ENCODE results near the gene BTNL9.
"Not testable (repeated sequence)": the region's sequence is repeated elsewhere in the genome, so short reads cannot be mapped to it uniquely, and the experiment has no call there.

Gene BTNL9

DNA sequence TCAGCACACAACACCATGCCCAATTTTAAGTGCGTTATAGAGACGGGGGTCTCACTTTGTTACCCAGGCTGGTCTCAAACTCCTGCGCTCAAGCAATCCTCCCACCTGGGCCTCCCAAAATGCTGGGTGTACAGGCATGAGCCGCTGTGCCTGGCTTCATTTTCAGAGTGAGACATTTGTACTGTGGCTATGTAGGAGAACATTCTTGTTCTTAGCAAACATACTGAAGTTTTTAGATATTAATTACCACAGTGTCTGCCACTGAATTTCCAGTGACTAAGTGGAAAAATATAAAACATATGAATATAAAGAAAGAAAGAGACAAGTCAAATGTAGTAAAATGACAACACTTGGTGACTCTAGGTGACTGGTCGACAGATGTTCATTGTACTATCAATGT lies 20.9 kb downstream of the BTNL9 start:
- DNase-seq (ENCODE audit: low read depth in 2 of 2) = no peak

DNA sequence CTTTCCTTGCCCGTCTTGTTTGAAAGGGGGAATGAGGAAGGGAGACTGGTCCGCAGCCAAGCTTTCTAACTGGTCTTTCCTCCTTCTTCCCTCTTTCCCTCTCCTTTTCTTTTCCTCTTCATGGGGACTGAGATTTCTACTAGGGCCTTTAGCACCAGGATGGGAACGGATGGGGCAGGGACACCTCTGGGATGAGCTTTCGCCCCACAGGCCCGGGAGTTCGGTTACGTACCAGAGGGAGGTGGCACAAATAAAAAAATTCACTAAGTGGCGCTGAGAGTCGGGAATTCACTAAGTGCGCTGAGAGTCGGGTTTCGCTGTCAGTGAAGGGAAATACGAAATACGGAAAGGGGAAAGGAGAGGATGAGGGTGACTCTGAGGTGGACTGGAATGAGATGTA lies 21.6 kb downstream of the BTNL9 start:
- no peak for DNase-seq (ENCODE audit: low read depth in 2 of 2)

DNA sequence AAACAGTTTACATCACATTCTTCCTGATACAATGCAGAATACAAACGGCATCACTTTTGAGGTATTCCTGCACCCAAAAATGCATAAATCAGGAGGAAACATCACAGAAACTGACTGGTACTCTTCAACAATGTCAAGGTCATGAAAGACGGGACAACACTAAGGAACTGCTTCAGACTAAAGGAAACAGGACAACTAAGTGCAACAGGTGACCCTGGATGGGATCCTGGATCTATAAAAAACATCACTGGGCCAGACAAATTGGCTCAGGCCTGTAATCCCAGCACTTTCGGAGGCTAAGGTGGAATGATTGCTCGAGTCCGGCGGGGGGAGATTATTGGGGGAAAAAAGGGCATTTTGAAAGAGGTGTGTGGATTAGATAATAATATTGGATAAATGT lies 22.6 kb downstream of the BTNL9 start:
- no peak for DNase-seq (ENCODE audit: low read depth in 2 of 2)

DNA sequence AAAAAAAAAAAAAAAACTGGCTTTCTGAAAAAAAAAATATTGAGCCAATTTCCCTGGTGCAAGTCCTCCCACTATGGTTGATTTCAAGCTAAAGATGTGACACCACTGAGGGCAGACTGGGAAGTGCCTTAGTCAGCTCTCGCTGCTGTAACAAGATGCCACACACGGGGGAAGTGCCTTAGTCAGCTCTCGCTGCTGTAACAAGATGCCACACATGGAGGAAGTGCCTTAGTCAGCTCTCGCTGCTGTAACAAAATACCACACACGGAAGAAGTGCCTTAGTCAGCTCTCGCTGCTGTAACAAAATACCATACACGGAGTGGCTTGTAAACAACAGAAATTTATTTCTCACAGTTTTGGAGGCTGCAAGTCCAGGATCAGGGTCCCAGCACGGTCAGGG lies 23.4 kb downstream of the BTNL9 start:
- DNase-seq (ENCODE audit: low read depth in 2 of 2) = no peak

DNA sequence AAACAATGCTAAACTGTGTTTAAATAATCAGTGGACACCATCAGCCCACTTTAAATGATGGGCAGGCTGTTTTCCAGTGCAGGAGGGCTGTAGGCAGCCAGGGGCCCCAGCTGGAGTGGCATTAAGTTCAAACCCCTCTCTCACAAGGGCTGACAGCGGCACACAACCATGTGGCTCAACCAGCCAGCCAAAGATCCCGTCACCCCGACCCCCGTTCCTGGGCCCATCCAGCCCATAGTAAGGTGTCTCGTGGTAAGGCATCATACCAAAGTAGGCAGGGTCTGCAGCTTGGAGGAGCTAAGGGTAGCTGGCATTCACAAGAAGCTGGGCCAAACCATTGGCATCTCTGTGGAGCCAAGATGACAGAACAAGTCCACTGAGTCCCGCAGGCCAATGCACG lies 24.9 kb downstream of the BTNL9 start:
- no peak for DNase-seq (ENCODE audit: low read depth in 2 of 2)

DNA sequence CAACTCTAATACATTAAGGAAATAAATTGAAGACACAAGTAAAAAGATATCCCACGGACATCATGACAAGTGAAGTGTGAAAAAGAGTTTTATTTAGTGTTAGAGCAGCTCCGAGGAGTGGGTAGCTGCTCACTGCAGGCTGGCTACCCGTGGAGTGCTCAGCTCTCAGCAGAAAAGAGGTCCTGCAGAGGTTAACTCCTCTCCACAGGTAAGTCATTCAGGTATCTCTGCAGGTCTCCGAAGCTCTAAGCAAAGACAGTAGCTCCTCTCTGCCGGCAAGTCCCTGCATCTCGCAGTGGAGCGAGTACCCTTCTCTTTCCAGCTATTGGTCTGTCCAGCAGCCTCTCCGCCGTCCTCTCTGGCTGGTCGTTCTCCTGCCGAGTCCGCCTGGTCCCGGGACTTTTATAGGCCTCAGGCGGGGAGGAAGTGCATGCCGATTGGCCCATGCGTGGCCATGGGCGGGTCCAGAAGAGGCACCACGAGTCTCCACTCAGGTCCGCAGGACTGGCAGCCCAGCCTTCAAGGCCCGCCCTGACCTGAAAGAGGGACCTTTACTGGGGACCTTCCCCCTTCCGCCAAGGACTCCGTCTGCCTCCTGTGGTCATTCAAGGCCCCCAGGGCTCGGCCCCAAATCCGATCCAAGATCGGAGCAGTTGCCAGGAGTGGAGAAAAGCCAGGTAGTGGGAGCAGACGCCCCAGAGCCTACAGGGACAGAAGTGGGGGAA lies 29.9 kb downstream of the BTNL9 start:
- no peak for DNase-seq (ENCODE audit: low read depth in 2 of 2)

DNA sequence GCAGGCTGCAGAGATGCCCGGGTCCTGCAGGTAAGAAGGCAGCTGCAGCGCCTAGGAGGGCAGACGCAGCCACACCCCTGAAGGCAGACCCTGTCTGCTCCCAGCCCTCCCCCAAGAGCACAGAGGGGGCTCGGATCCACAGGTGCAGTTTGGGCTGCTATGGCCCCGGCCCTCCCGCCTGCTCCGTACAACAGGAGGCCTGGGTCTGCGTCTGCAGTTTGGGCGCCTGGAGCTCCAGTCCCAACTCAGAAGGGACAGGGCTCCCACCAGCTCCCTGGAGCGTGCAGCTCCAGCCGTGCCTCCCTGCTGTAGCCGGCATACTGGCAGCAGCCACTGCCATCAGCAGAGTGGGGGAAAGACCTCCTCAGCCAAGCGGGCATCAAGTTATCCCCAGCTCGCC lies 30.5 kb downstream of the BTNL9 start:
- DNase-seq (ENCODE audit: low read depth in 2 of 2) = no peak

GRCh38 chr5:181071257-181071656 lies 31.2 kb downstream of the BTNL9 start:
- no peak for DNase-seq (ENCODE audit: low read depth in 2 of 2)

DNA sequence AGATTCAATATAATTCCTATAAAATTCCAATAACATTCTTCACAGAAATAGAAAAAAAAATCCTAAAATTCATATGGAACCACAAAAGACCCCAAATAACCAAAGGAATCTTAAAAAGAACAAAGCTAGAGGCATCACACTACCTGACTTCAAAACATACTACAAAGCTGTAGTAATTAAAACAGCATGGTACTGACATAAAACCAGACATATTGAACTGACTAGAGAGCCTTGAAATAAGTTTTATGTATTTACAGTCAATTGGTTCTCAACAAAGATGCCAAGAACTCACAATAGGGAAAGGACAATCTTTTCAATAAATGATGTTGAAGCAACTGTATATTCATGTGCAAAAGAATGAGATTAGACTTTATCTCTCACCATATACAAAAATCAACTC lies 36.9 kb downstream of the BTNL9 start:
- DNase-seq (ENCODE audit: low read depth in 2 of 2) = no peak

DNA sequence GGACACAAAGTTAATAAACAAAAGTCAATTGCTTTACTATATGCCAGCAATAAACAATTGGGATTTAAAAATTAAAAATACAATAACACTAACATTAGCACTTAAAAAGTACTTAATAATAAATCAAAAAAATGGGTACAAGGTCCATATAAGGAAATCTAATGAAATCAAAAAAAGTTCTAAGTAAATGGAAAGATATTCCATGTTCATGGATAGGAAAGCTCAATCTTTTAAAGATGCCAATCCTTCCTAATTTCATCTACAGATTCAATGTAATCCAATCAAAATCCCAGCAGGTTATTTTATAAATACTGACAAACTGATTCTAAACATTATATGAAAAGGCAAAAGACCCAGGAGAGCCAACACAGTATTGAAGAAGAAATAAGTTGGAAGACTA lies 41.9 kb downstream of the BTNL9 start:
- DNase-seq (ENCODE audit: low read depth in 2 of 2) = no peak

DNA sequence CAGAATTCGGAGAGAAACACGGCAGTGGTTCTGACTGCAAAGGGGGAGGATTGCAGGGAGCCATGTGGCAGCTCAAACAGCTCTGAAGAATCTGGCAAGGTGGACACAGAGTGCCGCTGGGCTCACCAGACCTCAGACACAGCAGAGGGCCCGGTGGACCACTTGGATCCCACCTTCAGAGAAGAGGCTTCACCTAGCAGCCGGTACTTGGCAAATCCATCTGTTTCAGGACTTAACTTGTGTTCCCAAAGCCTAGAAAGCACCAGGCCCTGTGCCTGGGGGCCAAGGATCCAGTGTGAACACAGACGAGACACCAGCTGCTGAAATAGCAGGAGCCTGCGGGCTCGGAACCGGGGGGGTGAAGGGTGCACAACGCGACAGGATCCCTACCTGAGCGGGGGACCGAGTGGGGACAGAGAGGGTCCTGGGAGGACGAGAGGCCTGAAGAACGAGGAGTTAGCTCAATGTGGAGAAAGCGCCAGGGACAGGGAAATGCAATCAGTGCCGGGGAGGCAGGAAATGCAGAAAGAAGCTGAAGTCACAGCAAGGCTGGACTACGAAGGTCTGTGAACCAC lies 44.6 kb downstream of the BTNL9 start:
- DNase-seq (ENCODE audit: low read depth in 2 of 2) = no peak

- DNase-seq (ENCODE audit: low read depth in 2 of 2) = no peak
These were observed 46.2 kb downstream of the BTNL9 start for GRCh38 chr5:181086026-181086883.

- no peak for DNase-seq (ENCODE audit: low read depth in 2 of 2)
These were observed 46.8 kb downstream of the BTNL9 start for GRCh38 chr5:181086884-181087205.

DNA sequence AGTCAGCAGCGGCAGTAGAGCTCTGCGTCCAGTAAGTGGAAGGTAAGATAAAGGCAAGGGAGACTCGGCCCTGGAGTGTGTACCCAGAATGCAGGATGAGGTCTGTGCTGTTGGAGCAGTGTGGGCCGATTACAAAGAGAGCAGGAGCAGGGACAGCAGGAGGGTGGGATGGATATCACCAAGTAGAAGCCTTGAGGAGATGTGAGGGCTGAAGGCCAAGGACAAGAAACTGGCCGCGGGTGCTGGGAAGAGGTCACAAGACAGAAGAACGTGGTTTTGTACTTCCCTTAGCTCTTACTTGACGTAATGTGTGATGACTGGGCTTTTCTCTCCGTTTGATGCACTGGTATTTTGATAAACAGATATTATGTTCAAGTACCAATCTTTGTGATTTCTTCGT lies 47.2 kb downstream of the BTNL9 start:
- no peak for DNase-seq (ENCODE audit: low read depth in 2 of 2)

- DNase-seq (ENCODE audit: low read depth in 2 of 2) = no peak
These were observed 48.2 kb downstream of the BTNL9 start for GRCh38 chr5:181088289-181088688.

DNA sequence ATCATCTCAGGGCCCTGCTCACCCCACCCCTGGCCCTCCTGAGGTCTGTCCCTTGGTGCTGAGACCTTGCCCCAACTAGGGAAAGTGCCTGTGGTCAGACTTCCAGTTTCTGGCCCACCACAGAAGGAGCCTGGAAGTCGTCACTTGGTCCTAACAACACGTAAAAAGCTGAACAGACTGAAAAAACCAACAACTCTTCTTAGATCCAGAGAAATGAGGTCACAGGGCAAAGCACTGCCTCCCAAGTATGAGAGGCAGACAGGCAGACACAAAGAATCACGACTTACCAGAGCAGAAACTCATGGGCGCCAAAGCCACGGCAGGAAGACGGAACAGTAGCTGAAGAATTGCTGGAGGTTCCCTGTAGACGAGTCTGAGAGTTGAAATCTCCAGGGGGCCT lies 52.4 kb downstream of the BTNL9 start:
- no peak for DNase-seq (ENCODE audit: low read depth in 2 of 2)

DNA sequence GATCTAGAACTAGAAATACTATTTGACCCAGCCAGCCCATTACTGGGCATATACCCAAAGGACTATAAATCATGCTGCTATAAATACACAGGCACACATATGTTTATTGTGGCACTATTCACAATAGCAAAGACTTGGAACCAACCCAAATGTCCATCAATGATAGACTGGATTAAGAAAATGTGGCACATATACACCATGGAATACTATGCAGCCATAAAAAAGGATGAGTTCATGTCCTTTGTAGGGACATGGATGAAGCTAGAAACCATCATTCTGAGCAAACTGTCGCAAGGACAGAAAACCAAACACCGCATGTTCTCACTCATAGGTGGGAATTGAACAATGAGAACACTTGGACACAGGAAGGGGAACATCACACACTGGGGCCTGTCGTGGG lies 55.1 kb downstream of the BTNL9 start:
- not testable (repeated sequence) for DNase-seq (ENCODE audit: low read depth in 2 of 2)

DNA sequence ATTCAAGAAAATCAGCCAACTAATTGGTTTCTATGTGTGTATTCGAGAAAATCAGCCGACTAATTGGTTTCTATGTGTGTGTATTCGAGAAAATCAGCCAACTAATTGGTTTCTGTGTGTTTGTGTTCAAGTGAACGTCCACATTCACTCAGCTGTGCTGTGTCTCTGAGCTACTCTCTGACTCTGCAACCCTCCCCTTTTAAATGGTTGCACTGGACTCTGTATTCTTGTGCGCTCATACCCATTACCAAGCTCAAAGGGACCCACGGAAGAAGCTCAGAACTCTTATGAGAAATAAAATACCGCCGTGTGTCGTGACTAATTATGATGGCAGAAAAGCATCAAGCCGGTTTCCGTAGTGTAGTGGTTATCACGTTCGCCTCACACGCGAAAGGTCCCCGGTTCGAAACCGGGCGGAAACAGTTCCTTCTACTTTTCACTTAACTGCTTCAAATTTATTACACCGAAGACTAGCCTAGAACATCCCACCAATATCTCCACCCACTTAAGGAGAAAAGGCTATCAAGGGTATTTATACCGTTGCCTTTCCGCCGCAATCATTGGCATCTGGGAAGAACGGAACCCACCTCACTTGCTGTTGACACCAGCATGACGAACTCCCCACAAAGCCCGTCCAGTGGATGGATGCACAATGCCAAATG lies 56.8 kb downstream of the BTNL9 start:
- DNase-seq (ENCODE audit: low read depth in 2 of 2) = not testable (repeated sequence)

DNA sequence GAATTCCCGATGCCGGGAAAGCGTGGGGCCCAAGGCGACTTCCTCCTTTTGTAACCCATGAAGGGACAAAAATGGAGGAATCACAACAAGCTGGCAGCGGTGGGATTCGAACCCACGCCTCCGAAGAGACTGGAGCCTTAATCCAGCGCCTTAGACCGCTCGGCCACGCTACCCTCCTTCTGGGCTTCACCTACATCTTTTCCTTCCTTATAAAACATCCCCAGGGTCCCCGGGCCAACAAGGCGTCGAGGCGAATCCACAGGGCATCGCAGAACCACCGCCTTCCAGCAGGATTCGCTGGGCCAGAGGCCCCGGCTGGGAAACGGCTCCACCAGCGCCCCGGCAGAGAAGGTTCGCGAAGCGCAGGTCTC lies 57.3 kb downstream of the BTNL9 start:
- not testable (repeated sequence) for DNase-seq (ENCODE audit: low read depth in 2 of 2)

DNA sequence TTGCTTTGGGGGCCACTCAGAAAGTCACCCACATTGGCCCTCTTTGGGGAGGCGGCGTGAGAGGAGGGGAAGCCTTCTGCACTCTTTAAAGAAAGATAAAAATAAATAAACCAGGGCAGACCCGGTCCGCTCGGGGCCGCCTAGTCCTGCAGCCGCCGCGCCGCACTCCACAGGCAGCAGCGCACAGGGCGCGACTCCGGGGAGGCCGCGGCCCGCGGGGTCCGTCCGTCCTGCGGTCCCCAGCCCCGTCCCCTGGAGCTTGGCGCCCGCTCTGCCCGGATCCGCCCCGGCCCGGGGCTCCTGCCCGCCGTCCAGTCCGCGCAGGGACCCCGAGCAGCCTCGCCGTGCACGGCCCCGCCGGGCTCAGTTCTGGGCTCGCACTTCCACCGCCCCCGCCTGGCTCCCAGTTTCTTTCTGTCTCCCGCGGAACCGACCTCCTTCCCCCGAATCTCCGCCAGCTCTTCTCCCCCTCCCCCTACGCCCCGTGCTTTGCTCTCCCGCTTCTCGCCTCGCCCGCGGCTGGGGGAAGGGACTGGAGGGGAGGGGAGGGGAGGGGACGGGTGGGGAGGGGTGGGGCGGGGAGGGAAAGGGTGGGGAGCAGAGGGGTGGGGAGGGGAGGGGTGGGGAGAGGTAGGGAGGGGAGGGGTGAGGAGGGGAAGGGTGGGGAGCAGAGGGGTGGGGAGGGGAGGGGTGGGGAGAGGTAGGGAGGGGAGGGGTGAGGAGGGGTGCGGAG lies 57.9 kb downstream of the BTNL9 start:
- DNase-seq (ENCODE audit: low read depth in 2 of 2) = not testable (repeated sequence)

GRCh38 chr5:181098762-181099601 lies 58.9 kb downstream of the BTNL9 start:
- no peak for DNase-seq (ENCODE audit: low read depth in 2 of 2)

All from activated CD4-positive, alpha-beta T cell treated with anti-CD3 and anti-CD28 coated beads for 24 hours (primary cell).